ENCODE measurements around the gene PHACTR3. TPM values are rescaled to one million over a fixed set of nuclear protein-coding genes. Genes with fewer than 3 reads are reported as not detected.

The PHACTR3 gene
- total and polyA plus RNA-seq, 4 donors = 0.14 to 0.42 (median 0.17) TPM

DNA sequence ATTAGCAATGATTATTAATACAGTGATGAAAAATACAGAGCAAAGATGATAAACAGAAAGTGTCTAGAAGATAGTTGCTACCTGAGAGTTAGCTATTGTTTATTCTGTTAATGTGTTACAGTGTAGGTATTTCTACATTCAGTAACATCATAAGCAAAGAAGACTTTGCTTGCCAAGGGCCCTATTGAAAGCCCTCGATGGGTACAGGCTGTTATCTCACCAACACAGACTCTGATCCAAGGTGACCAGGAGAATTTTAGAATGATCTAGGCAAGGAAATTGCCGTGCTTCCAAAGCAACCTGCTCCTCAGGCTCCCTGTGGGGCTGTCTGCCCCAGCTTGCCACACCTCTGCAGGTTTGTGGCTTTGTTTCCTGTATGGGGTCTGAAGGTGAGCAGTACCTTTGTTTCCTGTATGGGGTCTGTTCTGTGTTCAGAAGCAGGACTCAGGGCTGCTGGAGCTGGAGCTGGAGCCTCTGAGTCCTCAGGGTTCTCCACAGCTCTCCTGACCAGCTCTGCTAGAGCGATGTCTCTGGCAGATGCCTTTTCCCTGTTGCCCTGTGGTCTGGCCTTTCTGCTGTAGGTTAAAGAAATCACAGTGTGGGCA, 32.5 kb downstream of the PHACTR3 start:
- no peaks in the 10 kb centered on the region for H3K36me3 ChIP-seq (ENCODE audit: control insufficient read depth in 4 of 4, insufficient read depth in 3 of 4, low read depth in 1 of 4, low read length in 3 of 4)
- no peaks in the 10 kb centered on the region for H3K4me1 ChIP-seq (ENCODE audit: control insufficient read depth in 4 of 4, insufficient read depth in 4 of 4, low read length in 3 of 4)
- no peak overlapping the region for H3K9ac ChIP-seq (ENCODE audit: low read depth in 1 of 2, low read length in 2 of 2)
- TF ChIP-seq FOXA2 (IDR thresholded peaks at IDR 0.05) (no peak), RXRA (IDR thresholded peaks at IDR 0.05) (no peak), ATF3 (IDR thresholded peaks at IDR 0.05) (no peak), RAD21 (IDR thresholded peaks at IDR 0.05) (no peak), YY1 (IDR thresholded peaks at IDR 0.05) (no peak), EGR1 (IDR thresholded peaks at IDR 0.05; ENCODE audit: low read depth in 2 of 2) (no peak), HNF4G (IDR thresholded peaks at IDR 0.05) (no peak)
- TF ChIP-seq, protein P1, sequence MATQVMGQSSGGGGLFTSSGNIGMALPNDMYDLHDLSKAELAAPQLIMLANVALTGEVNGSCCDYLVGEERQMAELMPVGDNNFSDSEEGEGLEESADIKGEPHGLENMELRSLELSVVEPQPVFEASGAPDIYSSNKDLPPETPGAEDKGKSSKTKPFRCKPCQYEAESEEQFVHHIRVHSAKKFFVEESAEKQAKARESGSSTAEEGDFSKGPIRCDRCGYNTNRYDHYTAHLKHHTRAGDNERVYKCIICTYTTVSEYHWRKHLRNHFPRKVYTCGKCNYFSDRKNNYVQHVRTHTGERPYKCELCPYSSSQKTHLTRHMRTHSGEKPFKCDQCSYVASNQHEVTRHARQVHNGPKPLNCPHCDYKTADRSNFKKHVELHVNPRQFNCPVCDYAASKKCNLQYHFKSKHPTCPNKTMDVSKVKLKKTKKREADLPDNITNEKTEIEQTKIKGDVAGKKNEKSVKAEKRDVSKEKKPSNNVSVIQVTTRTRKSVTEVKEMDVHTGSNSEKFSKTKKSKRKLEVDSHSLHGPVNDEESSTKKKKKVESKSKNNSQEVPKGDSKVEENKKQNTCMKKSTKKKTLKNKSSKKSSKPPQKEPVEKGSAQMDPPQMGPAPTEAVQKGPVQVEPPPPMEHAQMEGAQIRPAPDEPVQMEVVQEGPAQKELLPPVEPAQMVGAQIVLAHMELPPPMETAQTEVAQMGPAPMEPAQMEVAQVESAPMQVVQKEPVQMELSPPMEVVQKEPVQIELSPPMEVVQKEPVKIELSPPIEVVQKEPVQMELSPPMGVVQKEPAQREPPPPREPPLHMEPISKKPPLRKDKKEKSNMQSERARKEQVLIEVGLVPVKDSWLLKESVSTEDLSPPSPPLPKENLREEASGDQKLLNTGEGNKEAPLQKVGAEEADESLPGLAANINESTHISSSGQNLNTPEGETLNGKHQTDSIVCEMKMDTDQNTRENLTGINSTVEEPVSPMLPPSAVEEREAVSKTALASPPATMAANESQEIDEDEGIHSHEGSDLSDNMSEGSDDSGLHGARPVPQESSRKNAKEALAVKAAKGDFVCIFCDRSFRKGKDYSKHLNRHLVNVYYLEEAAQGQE (IDR thresholded peaks at IDR 0.05) = no peak
- TF ChIP-seq, protein P2, sequence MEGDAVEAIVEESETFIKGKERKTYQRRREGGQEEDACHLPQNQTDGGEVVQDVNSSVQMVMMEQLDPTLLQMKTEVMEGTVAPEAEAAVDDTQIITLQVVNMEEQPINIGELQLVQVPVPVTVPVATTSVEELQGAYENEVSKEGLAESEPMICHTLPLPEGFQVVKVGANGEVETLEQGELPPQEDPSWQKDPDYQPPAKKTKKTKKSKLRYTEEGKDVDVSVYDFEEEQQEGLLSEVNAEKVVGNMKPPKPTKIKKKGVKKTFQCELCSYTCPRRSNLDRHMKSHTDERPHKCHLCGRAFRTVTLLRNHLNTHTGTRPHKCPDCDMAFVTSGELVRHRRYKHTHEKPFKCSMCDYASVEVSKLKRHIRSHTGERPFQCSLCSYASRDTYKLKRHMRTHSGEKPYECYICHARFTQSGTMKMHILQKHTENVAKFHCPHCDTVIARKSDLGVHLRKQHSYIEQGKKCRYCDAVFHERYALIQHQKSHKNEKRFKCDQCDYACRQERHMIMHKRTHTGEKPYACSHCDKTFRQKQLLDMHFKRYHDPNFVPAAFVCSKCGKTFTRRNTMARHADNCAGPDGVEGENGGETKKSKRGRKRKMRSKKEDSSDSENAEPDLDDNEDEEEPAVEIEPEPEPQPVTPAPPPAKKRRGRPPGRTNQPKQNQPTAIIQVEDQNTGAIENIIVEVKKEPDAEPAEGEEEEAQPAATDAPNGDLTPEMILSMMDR (IDR thresholded peaks at IDR 0.05; ENCODE audit: low read depth, low read length, missing input control) = no peak
- TF ChIP-seq, protein P3, sequence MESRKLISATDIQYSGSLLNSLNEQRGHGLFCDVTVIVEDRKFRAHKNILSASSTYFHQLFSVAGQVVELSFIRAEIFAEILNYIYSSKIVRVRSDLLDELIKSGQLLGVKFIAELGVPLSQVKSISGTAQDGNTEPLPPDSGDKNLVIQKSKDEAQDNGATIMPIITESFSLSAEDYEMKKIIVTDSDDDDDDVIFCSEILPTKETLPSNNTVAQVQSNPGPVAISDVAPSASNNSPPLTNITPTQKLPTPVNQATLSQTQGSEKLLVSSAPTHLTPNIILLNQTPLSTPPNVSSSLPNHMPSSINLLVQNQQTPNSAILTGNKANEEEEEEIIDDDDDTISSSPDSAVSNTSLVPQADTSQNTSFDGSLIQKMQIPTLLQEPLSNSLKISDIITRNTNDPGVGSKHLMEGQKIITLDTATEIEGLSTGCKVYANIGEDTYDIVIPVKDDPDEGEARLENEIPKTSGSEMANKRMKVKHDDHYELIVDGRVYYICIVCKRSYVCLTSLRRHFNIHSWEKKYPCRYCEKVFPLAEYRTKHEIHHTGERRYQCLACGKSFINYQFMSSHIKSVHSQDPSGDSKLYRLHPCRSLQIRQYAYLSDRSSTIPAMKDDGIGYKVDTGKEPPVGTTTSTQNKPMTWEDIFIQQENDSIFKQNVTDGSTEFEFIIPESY (IDR thresholded peaks at IDR 0.05) = no peak
- H3K4me3 ChIP-seq (ENCODE audit: low read depth in 1 of 3, low read length in 3 of 3) = no peak overlapping the region
- WGBS = 56% methylated on average over 3 of the region's 3 CpGs
- no peaks in the 10 kb centered on the region for H3K9me3 ChIP-seq (ENCODE audit: control insufficient read depth in 4 of 4, low read length in 3 of 4)
- peak; percentile 23 for DNase-seq (ENCODE audit: low spot score)
- H3K27me3 ChIP-seq (ENCODE audit: control insufficient read depth in 4 of 4, insufficient read depth in 4 of 4, low read length in 3 of 4) = no peaks in the 10 kb centered on the region
- H3K27ac ChIP-seq (ENCODE audit: low read depth in 1 of 2, low read length in 2 of 2) = no peak overlapping the region

DNA sequence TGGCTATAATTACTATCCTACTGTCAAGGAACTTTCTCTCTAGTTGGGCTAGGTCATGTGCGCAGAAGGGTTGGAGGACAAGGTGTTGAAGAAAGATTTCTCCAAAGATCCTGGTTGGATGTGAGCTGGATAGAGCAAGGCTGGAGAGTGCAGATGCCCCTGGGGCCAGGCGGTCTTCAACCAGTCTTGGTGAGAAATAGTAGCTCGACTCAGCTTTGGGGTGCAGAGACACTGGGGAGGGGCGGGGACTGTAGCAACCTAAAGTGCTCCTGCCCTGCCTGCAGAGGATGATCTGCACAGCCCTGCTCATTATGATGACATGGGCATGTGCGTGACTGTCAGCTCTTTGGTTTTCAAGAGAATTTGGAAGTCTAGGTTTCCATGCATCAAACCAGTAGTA, 35.9 kb downstream of the PHACTR3 start:
- Histone ChIP-seq H3K27ac (ENCODE audit: low read depth in 1 of 2, low read length in 2 of 2) (no peak overlapping the region), H3K9me3 (ENCODE audit: control insufficient read depth in 4 of 4, low read length in 3 of 4) (no peaks in the 10 kb centered on the region), H3K9ac (ENCODE audit: low read depth in 1 of 2, low read length in 2 of 2) (no peak overlapping the region), H3K27me3 (ENCODE audit: control insufficient read depth in 4 of 4, insufficient read depth in 4 of 4, low read length in 3 of 4) (no peaks in the 10 kb centered on the region), H3K4me3 (ENCODE audit: low read depth in 1 of 3, low read length in 3 of 3) (no peak overlapping the region), H3K36me3 (ENCODE audit: control insufficient read depth in 4 of 4, insufficient read depth in 3 of 4, low read depth in 1 of 4, low read length in 3 of 4) (no peaks in the 10 kb centered on the region), H3K4me1 (ENCODE audit: control insufficient read depth in 4 of 4, insufficient read depth in 4 of 4, low read length in 3 of 4) (no peaks in the 10 kb centered on the region)
- DNase-seq (ENCODE audit: low spot score) = peak; percentile 12
- WGBS = 77% methylated on average over 5 of the region's 5 CpGs
- TF ChIP-seq GABPA (IDR thresholded peaks at IDR 0.05 in 1 of 2, conservative IDR thresholded peaks at IDR 0.05 in 1 of 2) (no peak), HNF4A (conservative IDR thresholded peaks at IDR 0.05) (no peak), YY1 (IDR thresholded peaks at IDR 0.05) (no peak), JUND (IDR thresholded peaks at IDR 0.05) (no peak), NR2F2 (IDR thresholded peaks at IDR 0.05) (no peak), FOXA2 (IDR thresholded peaks at IDR 0.05) (no peak)
- TF ChIP-seq, protein P4, sequence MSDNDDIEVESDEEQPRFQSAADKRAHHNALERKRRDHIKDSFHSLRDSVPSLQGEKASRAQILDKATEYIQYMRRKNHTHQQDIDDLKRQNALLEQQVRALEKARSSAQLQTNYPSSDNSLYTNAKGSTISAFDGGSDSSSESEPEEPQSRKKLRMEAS (IDR thresholded peaks at IDR 0.05) = no peak
- TF ChIP-seq, protein P1 (IDR thresholded peaks at IDR 0.05) = no peak
- TF ChIP-seq, protein P2 (IDR thresholded peaks at IDR 0.05; ENCODE audit: low read depth, low read length, missing input control) = no peak

All from liver (tissue), 9 donors.